Pancreas (tissue), 10 donors: ENCODE data around the gene YLPM1. TPM values are rescaled to one million over a fixed set of nuclear protein-coding genes. Genes with fewer than 3 reads are reported as not detected.
A peak's percentile ranks its signal among the peaks of the same experiment; 100 is the strongest.

Source experiments
- ATAC-seq, 4 donors: fragments of 200-7000 bp; cut with Tn5 transposase; one replicate each; pipeline versions ENCODE4 v1.8.0 to v1.9.1; 2020; ENCODE audit warnings: mild to moderate bottlenecking in 4 of 4, moderate library complexity in 4 of 4
- DNase-seq, 6 donors: peaks; one replicate each; pipeline ENCODE4 v3.0.0-alpha.2; 2020
- FAIRE-seq: peaks from 2 replicates; lab custom pipeline; 2012; peaks lifted over from hg19 to GRCh38; lab: Jason Lieb, UNC
- H3K27ac ChIP-seq, 4 donors: fragments of 200-600 bp; sonication (generic); 1 replicate in 3 of 4; 2 replicates in 1 of 4; pipeline versions ENCODE4 v1.5.0 to v1.8.0; 2020
- H3K27me3 ChIP-seq, 4 donors: fragments of 200-600 bp; one replicate each; pipeline ENCODE4 v1.8.0; 2021
- H3K36me3 ChIP-seq, 3 donors: fragments of 200-600 bp; sonication (generic) in 1 of 3; one replicate each; pipeline versions ENCODE4 v1.5.0 to v1.8.0; 2020 to 2021
- H3K4me1 ChIP-seq, 3 donors: fragments of 200-600 bp; one replicate each; pipeline ENCODE4 v1.8.0; 2021
- H3K4me3 ChIP-seq, 4 donors: fragments of 200-600 bp; sonication (generic) in 2 of 4; one replicate each; pipeline versions ENCODE4 v1.5.0 to v1.8.0; 2020 to 2021
- H3K9me3 ChIP-seq, 4 donors: fragments of 200-600 bp; one replicate each; pipeline ENCODE4 v1.8.0; 2021
- WGBS, 2 donors: extraction: QIAGEN DNeasy Blood & Tissue Kit; methylation state at CpG; one replicate each; pipeline ENCODE4 v1.1.7; 2013; 5-methylcytosine and 5-hydroxymethylcytosine counted together
- intact Hi-C, 3 donors: fragments of 100-400 bp; cut with DNase I; formaldehyde crosslinking; loops; one replicate each; pipeline versions ENCODE4 v1.11.1 to v1.14.2; 2022
- polyA plus RNA-seq, 2 donors: library from polyadenylated mRNA; stranded (reverse); fragments of 200-250 nt; gene quantifications; one replicate each; pipeline ENCODE4 v1.2.3, GENCODE V29; 2013
- total RNA-seq, 6 donors: library from RNA; stranded (reverse); fragmentation: NEBNext Ultra II Directional in 4 of 6; extraction: Animal tissue kit (Norgen Biotek cat#: 25700) in 4 of 6; gene quantifications; one replicate each; pipeline versions ENCODE4 v1.2.1 to v1.2.4, GENCODE V29; 2021 to 2023
- TF ChIP-seq, protein P1 (sequence below), 4 donors: fragments of 200-600 bp; sonication (generic) in 3 of 4; IDR thresholded peaks; one replicate each; pipeline versions ENCODE4 v1.5.0 to v1.8.0; 2021; ENCODE audit warnings: antibody characterized with exemption in 4 of 4
- donor health status: healthy with polysubstance abuse.
- donor health status: DM: no; HTN: no; CAD: no; lungs with moderate emphysema.
- donor health status: DM: no; HTN: no; CAD: no.
- donor health status: control.
- donor health status: control.
- donor health status: Bipolar disorder and iron deficiency.
- donor health status: DM: yes; HTN: yes; CAD: no.
- donor health status: DM: no; HTN: no; CAD: no.
- donor health status: DM: no; HTN: no; CAD: no.
- donor health status: DM: yes; HTN: yes; CAD: no.

The YLPM1 gene
- total RNA-seq: 10 to 100 TPM; 18.2 to 33.3 (median 25.2) TPM
- 10 to 100 TPM; 14.1 to 22.2 TPM for polyA plus RNA-seq

GRCh38 chr14:74762917-74763802, at the start of gene YLPM1:
Gene YLPM1 (plus strand): TSS chr14:74763316. CDS start chr14:74763490, 174 bp downstream.
- TF ChIP-seq, protein P1, sequence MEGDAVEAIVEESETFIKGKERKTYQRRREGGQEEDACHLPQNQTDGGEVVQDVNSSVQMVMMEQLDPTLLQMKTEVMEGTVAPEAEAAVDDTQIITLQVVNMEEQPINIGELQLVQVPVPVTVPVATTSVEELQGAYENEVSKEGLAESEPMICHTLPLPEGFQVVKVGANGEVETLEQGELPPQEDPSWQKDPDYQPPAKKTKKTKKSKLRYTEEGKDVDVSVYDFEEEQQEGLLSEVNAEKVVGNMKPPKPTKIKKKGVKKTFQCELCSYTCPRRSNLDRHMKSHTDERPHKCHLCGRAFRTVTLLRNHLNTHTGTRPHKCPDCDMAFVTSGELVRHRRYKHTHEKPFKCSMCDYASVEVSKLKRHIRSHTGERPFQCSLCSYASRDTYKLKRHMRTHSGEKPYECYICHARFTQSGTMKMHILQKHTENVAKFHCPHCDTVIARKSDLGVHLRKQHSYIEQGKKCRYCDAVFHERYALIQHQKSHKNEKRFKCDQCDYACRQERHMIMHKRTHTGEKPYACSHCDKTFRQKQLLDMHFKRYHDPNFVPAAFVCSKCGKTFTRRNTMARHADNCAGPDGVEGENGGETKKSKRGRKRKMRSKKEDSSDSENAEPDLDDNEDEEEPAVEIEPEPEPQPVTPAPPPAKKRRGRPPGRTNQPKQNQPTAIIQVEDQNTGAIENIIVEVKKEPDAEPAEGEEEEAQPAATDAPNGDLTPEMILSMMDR (IDR thresholded peaks at IDR 0.05): peak; percentile 22 to 41 (median 34)
- intact Hi-C loops: no loop called here
- peak; percentile 91 to 95 (median 94) for DNase-seq
- Histone ChIP-seq H3K27ac (peak within 1 kb of the TSS; percentile 72 to 91 (median 87)), H3K27me3 (no peaks in the 10 kb centered on the region), H3K4me1 (peaks cover 0 to 35% (median 16%) of the 10 kb centered on the region in 3 donors), H3K4me3 (peak within 1 kb of the TSS; percentile 89 to 100 (median 96)), H3K9me3 (no peaks in the 10 kb centered on the region), H3K36me3 (no peaks in the 10 kb centered on the region)
- 1% methylated on average over 70 to 76 of the region's 76 CpGs for WGBS, 2 donors
- FAIRE-seq: peak; percentile 71
- peak; percentile 98 to 99 (median 98) for ATAC-seq

GRCh38 chr14:74713395-74713735, 49.8 kb upstream of the YLPM1 start:
- peak overlapping the region in 3 of 4 donors; percentile 35 to 72 (median 68) for H3K27ac ChIP-seq
- intact Hi-C loops: no loop called here
- 6 to 7% methylated on average over 6 of the region's 6 CpGs for WGBS, 2 donors
- FAIRE-seq: no peak
- H3K9me3 ChIP-seq: no peaks in the 10 kb centered on the region
- TF ChIP-seq, protein P1 (IDR thresholded peaks at IDR 0.05): no peak
- no peak for DNase-seq
- peaks cover 0 to 14% (median 0%) of the 10 kb centered on the region in 3 donors for H3K4me1 ChIP-seq
- H3K4me3 ChIP-seq: peak overlapping the region; percentile 58 to 88 (median 68)
- peak in 3 of 4 donors; percentile 15 to 36 (median 31) for ATAC-seq
- no peaks in the 10 kb centered on the region for H3K27me3 ChIP-seq
- peaks cover 0 to 11% (median 0%) of the 10 kb centered on the region in 3 donors for H3K36me3 ChIP-seq

DNA sequence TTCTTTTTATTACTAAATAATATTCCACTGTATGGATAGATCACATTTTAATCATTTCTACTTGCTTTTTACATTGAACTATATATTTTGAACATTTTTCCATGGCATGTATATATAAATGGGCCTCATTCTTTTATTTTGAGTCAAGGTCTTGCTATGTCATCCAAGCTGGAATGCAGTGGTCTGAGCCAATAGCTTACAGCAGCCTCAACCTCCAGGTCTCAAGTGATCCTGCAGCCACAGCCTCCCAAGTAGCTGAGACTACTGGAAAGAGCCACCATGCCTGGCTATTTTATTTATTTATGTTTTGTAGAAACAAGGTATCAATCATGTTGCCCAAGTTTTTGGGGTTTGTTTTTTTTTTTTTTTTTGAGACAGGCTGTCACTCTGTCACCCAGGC, 42.6 kb upstream of the YLPM1 start:
- TF ChIP-seq, protein P1 (IDR thresholded peaks at IDR 0.05): no peak
- intact Hi-C loops: no loop called here
- Histone ChIP-seq H3K4me3 (no peak overlapping the region), H3K27me3 (no peaks in the 10 kb centered on the region), H3K4me1 (no peaks in the 10 kb centered on the region), H3K9me3 (no peaks in the 10 kb centered on the region), H3K36me3 (peaks cover 0 to 18% (median 0%) of the 10 kb centered on the region in 3 donors), H3K27ac (no peak overlapping the region)
- no peak for FAIRE-seq
- DNase-seq: no peak
- ATAC-seq: no peak

- no peaks in the 10 kb centered on the region for H3K4me1 ChIP-seq
- TF ChIP-seq, protein P1 (IDR thresholded peaks at IDR 0.05): no peak
- WGBS, 2 donors: 89 to 94% methylated on average over 3 of the region's 3 CpGs
- FAIRE-seq (no peak), ATAC-seq (no peak), DNase-seq (no peak)
- intact Hi-C loops: no loop called here
- H3K4me3 ChIP-seq: no peak overlapping the region
- H3K36me3 ChIP-seq: peaks cover 0 to 11% (median 0%) of the 10 kb centered on the region in 3 donors
- H3K27ac ChIP-seq: no peak overlapping the region
- H3K9me3 ChIP-seq: no peaks in the 10 kb centered on the region
- H3K27me3 ChIP-seq: no peaks in the 10 kb centered on the region
Measured at GRCh38 chr14:74723134-74723533, 40.0 kb upstream of the YLPM1 start.

DNA sequence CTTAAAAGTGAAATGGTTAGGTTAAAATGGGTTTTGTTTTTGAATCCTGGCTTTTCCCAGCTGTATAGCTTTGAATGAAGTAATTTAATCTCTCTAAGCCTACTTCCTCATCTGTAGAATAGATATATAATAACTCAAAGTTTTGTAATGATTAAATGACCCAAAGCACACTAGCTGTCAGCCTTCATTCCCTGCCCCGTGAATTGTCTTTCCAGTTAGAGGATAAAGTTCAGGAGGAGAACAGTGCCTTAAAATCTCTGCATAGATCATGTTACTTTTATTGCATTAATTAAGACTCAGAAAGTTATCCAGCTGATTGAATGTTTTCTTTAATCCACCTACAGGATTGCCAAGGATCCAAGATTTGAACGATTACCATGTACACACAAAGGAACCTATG, 30.7 kb upstream of the YLPM1 start:
- Histone ChIP-seq H3K4me3 (no peak overlapping the region), H3K36me3 (peaks cover 0 to 25% (median 0%) of the 10 kb centered on the region in 3 donors), H3K27ac (no peak overlapping the region), H3K27me3 (no peaks in the 10 kb centered on the region), H3K9me3 (no peaks in the 10 kb centered on the region), H3K4me1 (no peaks in the 10 kb centered on the region)
- 57 to 71% methylated on average over 2 of the region's 2 CpGs for WGBS, 2 donors
- intact Hi-C loops: no loop called here
- no peak for DNase-seq
- no peak for ATAC-seq
- TF ChIP-seq, protein P1 (IDR thresholded peaks at IDR 0.05): no peak
- no peak for FAIRE-seq
